Endothelial cell (in vitro differentiated cells): ENCODE data around the gene NUDT14. TPM values are rescaled to one million over a fixed set of nuclear protein-coding genes. Genes with fewer than 3 reads are reported as not detected.
A peak's percentile ranks its signal among the peaks of the same experiment; 100 is the strongest.

ENCODE experiments used
- DNase-seq: peaks from one replicate; pipeline ENCODE4 v3.0.0; 2021; ENCODE audit warnings: low spot score
- H3K27ac Mint-ChIP-seq: one replicate; pipeline ENCODE4 v1.8.0; 2021; ENCODE audit warnings: mixed read lengths, inconsistent platforms; ENCODE audit not compliant: unreplicated experiment
- H3K27me3 Mint-ChIP-seq: one replicate; pipeline ENCODE4 v1.8.0; 2021; ENCODE audit warnings: mild to moderate bottlenecking, moderate library complexity, mixed read lengths, inconsistent platforms; ENCODE audit not compliant: unreplicated experiment
- H3K36me3 Mint-ChIP-seq: one replicate; pipeline ENCODE4 v1.8.0; 2021; ENCODE audit warnings: mild to moderate bottlenecking, low read depth, mixed read lengths, inconsistent platforms; ENCODE audit not compliant: unreplicated experiment
- H3K4me1 Mint-ChIP-seq: one replicate; pipeline ENCODE4 v1.8.0; 2021; ENCODE audit warnings: mild to moderate bottlenecking, mixed read lengths, inconsistent platforms; ENCODE audit not compliant: unreplicated experiment
- H3K4me3 Mint-ChIP-seq: one replicate; pipeline ENCODE4 v1.8.0; 2021; ENCODE audit warnings: mild to moderate bottlenecking, mixed read lengths, inconsistent platforms; ENCODE audit not compliant: unreplicated experiment
- H3K9me3 Mint-ChIP-seq: one replicate; pipeline ENCODE4 v1.8.0; 2021; ENCODE audit warnings: mixed read lengths, inconsistent platforms; ENCODE audit not compliant: unreplicated experiment
- CTCF ChIP-seq: fragments of 200-600 bp; sonication (generic); IDR thresholded peaks from one replicate; pipeline ENCODE4 v1.5.0; 2021; ENCODE audit warnings: antibody characterized with exemption; ENCODE audit not compliant: unreplicated experiment
- total RNA-seq: library from RNA; stranded (reverse); fragmentation: NEBNext Ultra II Directional; extraction: Animal tissue kit (Norgen Biotek cat#: 25700); gene quantifications from one replicate; pipeline ENCODE4 v1.2.1, GENCODE V29; 2021; ENCODE audit not compliant: unreplicated experiment

NUDT14 gene
- total RNA-seq, 1 donor from 2014 or later, result 135 TPM

- peak overlapping the region; percentile 26 for H3K27ac Mint-ChIP-seq
- no peak for TF ChIP-seq CTCF
- H3K9me3 Mint-ChIP-seq, result no peaks in the 10 kb centered on the region
- H3K27me3 Mint-ChIP-seq, result peaks cover 16% of the 10 kb centered on the region
- DNase-seq, result no peak
- no peaks in the 10 kb centered on the region for H3K4me1 Mint-ChIP-seq
- peaks cover 24% of the 10 kb centered on the region for H3K36me3 Mint-ChIP-seq
- no peak overlapping the region for H3K4me3 Mint-ChIP-seq
Observed at GRCh38 chr14:105213361-105213760, 32.2 kb upstream of the NUDT14 start.

- H3K4me3 Mint-ChIP-seq, result no peak overlapping the region
- H3K4me1 Mint-ChIP-seq, result no peaks in the 10 kb centered on the region
- no peak for DNase-seq
- H3K27ac Mint-ChIP-seq, result no peak overlapping the region
- H3K9me3 Mint-ChIP-seq, result no peaks in the 10 kb centered on the region
- H3K27me3 Mint-ChIP-seq, result peaks cover 16% of the 10 kb centered on the region
- TF ChIP-seq CTCF, result no peak
- H3K36me3 Mint-ChIP-seq, result peaks cover 24% of the 10 kb centered on the region
Observed at GRCh38 chr14:105212541-105213300, 31.6 kb upstream of the NUDT14 start.

GRCh38 chr14:105211758-105212089 is 30.6 kb upstream of the NUDT14 start:
- Mint-ChIP-seq H3K36me3 (peaks cover 21% of the 10 kb centered on the region), H3K9me3 (no peaks in the 10 kb centered on the region), H3K27ac (no peak overlapping the region), H3K4me1 (no peaks in the 10 kb centered on the region), H3K4me3 (no peak overlapping the region), H3K27me3 (peaks cover 12% of the 10 kb centered on the region)
- DNase-seq, result no peak
- TF ChIP-seq CTCF, result no peak

- TF ChIP-seq CTCF, result no peak
- H3K9me3 Mint-ChIP-seq, result no peaks in the 10 kb centered on the region
- no peak overlapping the region for H3K27ac Mint-ChIP-seq
- DNase-seq, result no peak
- H3K4me3 Mint-ChIP-seq, result no peak overlapping the region
- H3K4me1 Mint-ChIP-seq, result no peaks in the 10 kb centered on the region
- peaks cover 12% of the 10 kb centered on the region for H3K27me3 Mint-ChIP-seq
- peaks cover 18% of the 10 kb centered on the region for H3K36me3 Mint-ChIP-seq
Observed at GRCh38 chr14:105211086-105211757, 30.1 kb upstream of the NUDT14 start.
